Stomach (tissue), 4 donors: ENCODE results near the gene CFAP70.

Experiments
- CTCF ChIP-seq, 7 experiments: fragments of 450-650 bp in 4 of 7; fragments of 200-600 bp in 3 of 7; sonication (generic) in 3 of 7; IDR thresholded peaks; one replicate each; pipeline ENCODE4 v1.5.1; 2016 to 2019; ENCODE audit warnings: antibody characterized with exemption in 7 of 7, control low read depth in 2 of 7, mild to moderate bottlenecking in 1 of 7
- EP300 ChIP-seq: sonication (generic); formaldehyde crosslinking; IDR thresholded peaks from one replicate; pipeline ENCODE4 v1.6.1; 2017; ENCODE audit warnings: antibody characterized with exemption
- POLR2A ChIP-seq, 4 donors: fragments of 450-650 bp; IDR thresholded peaks; one replicate each; pipeline ENCODE4 v1.6.1; 2016; ENCODE audit warnings: antibody characterized with exemption in 4 of 4, control low read depth in 2 of 4, mild to moderate bottlenecking in 1 of 4, moderate library complexity in 1 of 4
- POLR2AphosphoS5 ChIP-seq, 3 donors: sonication (generic); formaldehyde crosslinking; IDR thresholded peaks; one replicate each; pipeline ENCODE4 v1.6.1; 2016; ENCODE audit warnings: antibody characterized with exemption in 3 of 3

DNA sequence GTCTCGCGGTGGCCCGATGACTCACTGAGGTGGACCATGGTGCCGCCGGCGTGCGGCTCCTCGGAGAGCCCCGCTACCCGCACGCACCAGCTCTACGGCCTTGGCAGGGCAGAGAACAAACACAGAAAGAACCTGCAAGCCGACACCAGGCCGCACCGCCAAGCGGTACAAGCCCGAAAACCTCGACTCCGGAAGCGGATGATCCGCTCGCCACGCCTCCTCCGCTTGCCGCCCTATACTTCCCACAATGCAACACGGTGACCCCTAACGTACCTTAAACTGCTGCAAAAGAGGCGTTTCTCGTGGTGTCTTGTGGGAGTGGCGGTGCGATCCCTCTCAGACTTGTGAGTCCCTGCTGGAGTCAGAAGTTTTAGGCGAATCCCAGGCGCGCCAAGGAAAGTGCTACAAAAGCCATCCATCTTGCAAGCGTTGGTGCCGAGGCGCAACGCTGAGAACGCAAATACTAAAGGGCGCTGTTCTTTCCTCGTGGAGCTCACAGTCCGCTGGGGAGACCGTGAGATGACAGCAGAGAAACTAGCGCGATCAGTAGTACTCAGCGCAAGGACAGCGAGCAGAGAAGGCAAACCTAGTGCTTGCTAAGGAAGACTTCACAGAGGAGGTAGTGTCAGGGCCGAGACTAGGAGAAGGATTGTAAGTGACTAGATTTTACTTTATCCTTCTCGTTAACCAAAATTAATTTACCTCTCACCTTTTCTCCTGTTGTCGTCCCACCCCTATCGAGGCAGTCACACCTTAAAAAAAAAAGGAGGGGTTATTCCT, 106.0 kb downstream of the CFAP70 start, which contains the start of gene MRPS16:
- TF ChIP-seq CTCF (IDR thresholded peaks at IDR 0.05): no peak
- peak; percentile 89 to 99 (median 99) for TF ChIP-seq POLR2AphosphoS5 (IDR thresholded peaks at IDR 0.05)
- peak in 1 of 4 donors; percentile 55 for TF ChIP-seq POLR2A (IDR thresholded peaks at IDR 0.05)
- TF ChIP-seq EP300: no peak
